OCI-LY7 (cell line): ENCODE measurements around the gene MRPS6. TPM values are rescaled to one million over a fixed set of nuclear protein-coding genes. Genes with fewer than 3 reads are reported as not detected.

Source experiments
- BruUV-seq: library from RNA; stranded (reverse); fragments of 400-500 nt; replicated peaks from 2 replicates; lab custom pipeline; 2021; lab: Mats Ljungman, UMichigan
- CTCF ChIA-PET: fragments of 300-600 bp; sonication (Branson Sonifier 250); formaldehyde crosslinking; loops from one replicate; lab custom pipeline; 2022; ENCODE audit warnings: antibody characterized with exemption; ENCODE audit not compliant: unreplicated experiment; lab: Charles Lee
- POLR2A ChIA-PET: fragments of 300-600 bp; sonication (Branson Sonifier 250); formaldehyde crosslinking; loops from one replicate; lab custom pipeline; 2022; ENCODE audit warnings: antibody characterized with exemption; lab: Charles Lee
- DNase-seq: peaks from one replicate; pipeline ENCODE4 v3.0.0-alpha.2; 2015; ENCODE audit warnings: low spot score
- H2AFZ ChIP-seq: fragments of 200-600 bp; sonication (generic), shearing (Covaris generic); 2 replicates; pipeline ENCODE4 v1.6.1; 2014; ENCODE audit warnings: mild to moderate bottlenecking, antibody characterized with exemption, low read length, moderate library complexity
- H3K27ac ChIP-seq: fragments of 200-600 bp; sonication (generic); 2 replicates; pipeline ENCODE4 v1.5.1; 2014; ENCODE audit warnings: mixed run types, low read depth, mild to moderate bottlenecking, moderate library complexity, low read length, inconsistent platforms; ENCODE audit not compliant: poor library complexity, severe bottlenecking
- H3K36me3 ChIP-seq: fragments of 200-600 bp; sonication (generic); 2 replicates; pipeline ENCODE4 v1.6.1; 2014; ENCODE audit warnings: mild to moderate bottlenecking, antibody characterized with exemption, low read length, moderate library complexity, mixed read lengths; ENCODE audit not compliant: insufficient read depth
- H3K4me1 ChIP-seq: fragments of 200-600 bp; sonication (generic); 2 replicates; pipeline ENCODE4 v1.5.1; 2014; ENCODE audit warnings: mild to moderate bottlenecking, low read length; ENCODE audit not compliant: insufficient read depth, poor library complexity, severe bottlenecking
- H3K4me2 ChIP-seq: fragments of 200-600 bp; sonication (generic); 2 replicates; pipeline ENCODE4 v1.6.1; 2014; ENCODE audit warnings: mild to moderate bottlenecking, low read length
- H3K4me3 ChIP-seq: fragments of 200-600 bp; sonication (generic); 2 replicates; pipeline ENCODE4 v1.5.1; 2014; ENCODE audit warnings: mild to moderate bottlenecking, low read depth, low read length; ENCODE audit not compliant: poor library complexity, severe bottlenecking
- H3K79me2 ChIP-seq: fragments of 200-600 bp; sonication (generic); 2 replicates; pipeline ENCODE4 v1.6.1; 2016; ENCODE audit warnings: low read depth, mild to moderate bottlenecking, low read length, moderate library complexity, mixed read lengths; ENCODE audit not compliant: insufficient read depth
- H3K9me2 ChIP-seq: fragments of 200-600 bp; sonication (generic); 2 replicates; pipeline ENCODE4 v1.6.1; 2016; ENCODE audit warnings: mild to moderate bottlenecking, low read length, mixed read lengths; ENCODE audit not compliant: insufficient read depth
- H3K9me3 ChIP-seq: fragments of 200-600 bp; sonication (generic); 2 replicates; pipeline ENCODE4 v1.6.1; 2014; ENCODE audit warnings: mild to moderate bottlenecking, mixed run types, low read length, mixed read lengths
- H4K20me1 ChIP-seq: fragments of 200-600 bp; sonication (generic); 2 replicates; pipeline ENCODE4 v1.6.1; 2014; ENCODE audit warnings: mild to moderate bottlenecking, antibody characterized with exemption, low read length, moderate library complexity, mixed read lengths; ENCODE audit not compliant: insufficient read depth
- CTCF ChIP-seq: fragments of 200-600 bp; sonication (generic); conservative IDR thresholded peaks from 2 replicates; pipeline ENCODE4 v1.5.1; 2014; ENCODE audit warnings: mild to moderate bottlenecking, antibody characterized with exemption, low read length, moderate library complexity, mixed read lengths
- EZH2phosphoT487 ChIP-seq: fragments of 200-600 bp; sonication (generic); IDR thresholded peaks from 2 replicates; pipeline ENCODE4 v1.6.1; 2018; ENCODE audit warnings: low read depth, borderline replicate concordance, mild to moderate bottlenecking, mixed run types, antibody characterized with exemption, low read length, moderate library complexity, mixed read lengths
- intact Hi-C: fragments of 100-400 bp; cut with micrococcal nuclease; formaldehyde crosslinking; loops from one replicate; pipeline ENCODE4 v1.10.0; 2022; ENCODE audit not compliant: unreplicated experiment
- total RNA-seq, 2 experiments: library from RNA; depleted of rRNA in 1 of 2; stranded (reverse); fragments of >200 nt in 1 of 2; shearing (Covaris generic) in 1 of 2; gene quantifications; 2 replicates each; pipeline ENCODE4 v1.2.3, GENCODE V29; 2014 to 2022

The MRPS6 gene
- total RNA-seq, 2 experiments from 2014 or later = 20.9 to 56.1 TPM

- H3K9me2 ChIP-seq = no peaks in the 10 kb centered on the region
- peak; percentile 63 for DNase-seq
- no TSS peak for BruUV-seq
- H2AFZ ChIP-seq = peak overlapping the region; percentile 84
- H3K79me2 ChIP-seq = no peaks in the 10 kb centered on the region
- no peak overlapping the region; the same call in 1 of the 2 replicates for H3K4me2 ChIP-seq
- H3K4me3 ChIP-seq = no peak overlapping the region
- intact Hi-C loops = no loop called here
- no peaks in the 10 kb centered on the region; the same call in 1 of the 2 replicates for H3K9me3 ChIP-seq
- TF ChIP-seq EZH2phosphoT487 = no peak
- no peak for TF ChIP-seq CTCF
- no peaks in the 10 kb centered on the region for H4K20me1 ChIP-seq
- H3K4me1 ChIP-seq = peaks cover 5% of the 10 kb centered on the region
- ChIA-PET CTCF (no interaction called here), POLR2A (no interaction called here)
- H3K36me3 ChIP-seq = no peaks in the 10 kb centered on the region
- no peak overlapping the region for H3K27ac ChIP-seq
Measured at GRCh38 chr21:34061983-34062382, 11.4 kb upstream of the MRPS6 start.

GRCh38 chr21:34065027-34065426 is 8.4 kb upstream of the MRPS6 start:
- CTCF ChIA-PET = no interaction called here
- Histone ChIP-seq H3K79me2 (no peaks in the 10 kb centered on the region), H3K4me3 (no peak overlapping the region), H3K9me2 (no peaks in the 10 kb centered on the region), H3K36me3 (no peaks in the 10 kb centered on the region), H4K20me1 (no peaks in the 10 kb centered on the region), H3K4me1 (peaks cover 5% of the 10 kb centered on the region), H2AFZ (no peak overlapping the region), H3K9me3 (no peaks in the 10 kb centered on the region; the same call in 1 of the 2 replicates), H3K4me2 (no peak overlapping the region), H3K27ac (no peak overlapping the region)
- BruUV-seq = no TSS peak
- TF ChIP-seq CTCF (no peak), EZH2phosphoT487 (no peak)
- POLR2A ChIA-PET = no interaction called here
- intact Hi-C loops = no loop called here
- DNase-seq = no peak

DNA sequence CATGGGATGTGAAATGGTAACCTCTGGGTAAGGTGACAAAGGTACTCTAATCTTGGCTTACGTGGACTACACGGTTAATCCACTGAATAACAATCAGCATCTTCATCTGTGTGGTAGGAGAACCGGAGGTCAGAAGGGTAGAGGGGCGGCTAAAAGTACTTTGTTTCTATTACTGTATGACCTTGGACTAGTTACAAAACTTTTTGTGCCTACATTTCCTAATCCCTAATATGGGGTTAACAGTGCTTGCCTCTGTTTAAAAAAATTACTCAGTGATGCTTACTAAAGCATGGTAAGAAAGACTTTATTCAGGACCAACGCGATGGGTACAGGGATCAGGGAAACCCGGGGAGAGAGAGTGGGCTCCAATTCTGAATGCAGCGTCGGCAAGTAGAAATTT is 1.7 kb upstream of the MRPS6 start:
- intact Hi-C loops = loop anchor here (5.0 kb wide), 2 partner anchors 149 to 429 kb away; partner anchors contain the start of genes CRYZL1 and ITSN1
- Histone ChIP-seq H3K4me3 (no peak overlapping the region), H3K9me3 (no peaks in the 10 kb centered on the region), H3K4me2 (no peak overlapping the region), H3K4me1 (peaks cover 30% of the 10 kb centered on the region), H2AFZ (no peak overlapping the region), H3K27ac (no peak overlapping the region), H3K36me3 (peaks cover 25% of the 10 kb centered on the region), H3K79me2 (peaks cover 26% of the 10 kb centered on the region), H3K9me2 (no peaks in the 10 kb centered on the region), H4K20me1 (peaks cover 23% of the 10 kb centered on the region)
- no peak for DNase-seq
- ChIA-PET POLR2A (no interaction called here), CTCF (no interaction called here)
- TF ChIP-seq EZH2phosphoT487 (no peak), CTCF (no peak)
- BruUV-seq = no TSS peak
